SK-N-SH (cell line): Measurements from ENCODE around the gene TP53TG5. TPM values are rescaled to one million over a fixed set of nuclear protein-coding genes. Genes with fewer than 3 reads are reported as not detected.

Experiments used
- CTCF ChIA-PET: fragments of 300-600, 350-600 bp; formaldehyde crosslinking; extraction: SDS; loops from one replicate; lab custom pipeline; 2021; lab: Yijun Ruan, JAX
- POLR2A ChIA-PET: fragments of 350-600 bp; sonication (Branson Sonifier 250); formaldehyde crosslinking; extraction: SDS; loops from one replicate; lab custom pipeline; 2020; ENCODE audit warnings: antibody characterized with exemption, inconsistent platforms; lab: Yijun Ruan, JAX
- DNase-seq: peaks from one replicate; pipeline ENCODE4 v3.0.0; 2012
- H2AFZ ChIP-seq: fragments of 200-600 bp; sonication (generic); 2 replicates; pipeline ENCODE4 v1.8.1; 2016; ENCODE audit warnings: antibody characterized with exemption, mild to moderate bottlenecking, low read depth
- H3F3A ChIP-seq: fragments of 200-600 bp; sonication (generic); replicated peaks from 2 replicates; pipeline ENCODE3; 2016; ENCODE audit warnings: antibody characterized with exemption, mild to moderate bottlenecking; ENCODE audit not compliant: insufficient read depth
- H3K27ac ChIP-seq, 2 experiments: fragments of 200-500 bp in 1 of 2; fragments of 200-600 bp in 1 of 2; sonication (Bioruptor generic) in 1 of 2; sonication (generic), shearing (Covaris generic) in 1 of 2; 2 replicates each; pipeline versions ENCODE4 v1.5.1 to v1.6.1; 2014 to 2016; ENCODE audit warnings: low read depth in 2 of 2, inconsistent platforms in 1 of 2, low read length in 1 of 2, mild to moderate bottlenecking in 1 of 2, mixed read lengths in 1 of 2
- H3K27me3 ChIP-seq: fragments of 200-600 bp; sonication (generic), shearing (Covaris generic); 2 replicates; pipeline ENCODE4 v1.6.1; 2016; ENCODE audit warnings: mixed run types; ENCODE audit not compliant: insufficient read depth
- H3K36me3 ChIP-seq, 2 experiments: fragments of 200-500 bp in 1 of 2; fragments of 200-600 bp in 1 of 2; sonication (Bioruptor generic) in 1 of 2; sonication (generic) in 1 of 2; replicated peaks in 1 of 2; 2 replicates each; pipeline versions ENCODE3 to v1.5.1; 2014 to 2016; ENCODE audit warnings: low read length in 1 of 2, mild to moderate bottlenecking in 1 of 2; ENCODE audit not compliant: insufficient read depth in 2 of 2, control insufficient read depth in 1 of 2
- H3K4me1 ChIP-seq, 2 experiments: fragments of 200-500 bp in 1 of 2; fragments of 200-600 bp in 1 of 2; sonication (Bioruptor generic) in 1 of 2; sonication (generic), shearing (Covaris generic) in 1 of 2; 2 replicates each; pipeline versions ENCODE4 v1.5.1 to v1.6.1; 2014 to 2016; ENCODE audit warnings: low read depth in 1 of 2, low read length in 1 of 2, mixed run types in 1 of 2; ENCODE audit not compliant: insufficient read depth in 2 of 2, control insufficient read depth in 1 of 2
- H3K4me2 ChIP-seq: fragments of 200-600 bp; sonication (generic), shearing (Covaris generic); 2 replicates; pipeline ENCODE4 v1.6.1; 2017; ENCODE audit warnings: mixed run types
- H3K4me3 ChIP-seq, 2 experiments: fragments of 200-500 bp in 1 of 2; fragments of 200-600 bp in 1 of 2; sonication (Bioruptor generic) in 1 of 2; sonication (generic), shearing (Covaris generic) in 1 of 2; 2 replicates each; pipeline versions ENCODE4 v1.5.1 to v1.8.1; 2014 to 2016; ENCODE audit warnings: low read depth in 2 of 2, inconsistent platforms in 1 of 2, low read length in 1 of 2, mild to moderate bottlenecking in 1 of 2, mixed read lengths in 1 of 2, moderate library complexity in 1 of 2
- H3K79me2 ChIP-seq: fragments of 200-600 bp; sonication (generic); 2 replicates; pipeline ENCODE4 v1.8.1; 2017; ENCODE audit warnings: mild to moderate bottlenecking; ENCODE audit not compliant: insufficient read depth
- H3K9ac ChIP-seq: fragments of 200-600 bp; sonication (generic); 2 replicates; pipeline ENCODE4 v1.6.1; 2017; ENCODE audit warnings: mixed run types
- H3K9me2 ChIP-seq: fragments of 200-600 bp; sonication (generic); 2 replicates; pipeline ENCODE4 v1.6.1; 2017; ENCODE audit warnings: mixed run types
- H3K9me3 ChIP-seq: fragments of 200-600 bp; sonication (generic); 2 replicates; pipeline ENCODE4 v1.6.1; 2017; ENCODE audit warnings: mixed run types, mild to moderate bottlenecking, moderate library complexity
- H4K20me1 ChIP-seq: fragments of 200-600 bp; sonication (generic); 2 replicates; pipeline ENCODE4 v1.6.1; 2017; ENCODE audit warnings: mild to moderate bottlenecking, mixed run types; ENCODE audit not compliant: insufficient read depth
- CHD2 ChIP-seq: fragments of 150-350 bp; IDR thresholded peaks from 2 replicates; pipeline ENCODE4 v1.6.1; 2018; ENCODE audit warnings: low read length; ENCODE audit not compliant: partially characterized antibody
- ELF1 ChIP-seq: IDR thresholded peaks from 2 replicates; pipeline ENCODE4 v1.4.0; 2012
- EP300 ChIP-seq, 2 experiments: IDR thresholded peaks; 2 replicates each; pipeline versions ENCODE4 v1.4.0 to v1.6.1; 2012; ENCODE audit warnings: borderline replicate concordance in 1 of 2, low read depth in 1 of 2, low read length in 1 of 2
- GABPA ChIP-seq: IDR thresholded peaks from 2 replicates; pipeline ENCODE4 v1.4.0; 2012; ENCODE audit warnings: low read depth, mild to moderate bottlenecking
- MXI1 ChIP-seq: IDR thresholded peaks from 2 replicates; pipeline ENCODE4 v1.6.1; 2012; ENCODE audit warnings: mild to moderate bottlenecking, low read depth, low read length, improper control_type of control experiment
- POLR2AphosphoS5 ChIP-seq: IDR thresholded peaks from 2 replicates; pipeline ENCODE4 v1.6.1; 2012; ENCODE audit warnings: low read depth, low read length
- RCOR1 ChIP-seq: fragments of 150-350 bp; IDR thresholded peaks from 2 replicates; pipeline ENCODE4 v1.6.1; 2017; ENCODE audit warnings: antibody characterized with exemption, low read length
- RXRA ChIP-seq: IDR thresholded peaks from 2 replicates; pipeline ENCODE4 v1.4.0; 2012; ENCODE audit warnings: low read depth, mild to moderate bottlenecking, borderline replicate concordance
- SIN3A ChIP-seq: IDR thresholded peaks from 2 replicates; pipeline ENCODE4 v1.6.1; 2012; ENCODE audit warnings: low read depth, mild to moderate bottlenecking, low read length, moderate library complexity, borderline replicate concordance
- SMC3 ChIP-seq: IDR thresholded peaks from 2 replicates; pipeline ENCODE4 v1.6.1; 2012; ENCODE audit warnings: low read depth, low read length, improper control_type of control experiment
- TAF1 ChIP-seq: IDR thresholded peaks from 2 replicates; pipeline ENCODE4 v1.6.1; 2012; ENCODE audit warnings: low read depth, mild to moderate bottlenecking, low read length, moderate library complexity, borderline replicate concordance
- TCF12 ChIP-seq: IDR thresholded peaks from 2 replicates; pipeline ENCODE4 v1.4.0; 2012
- whole genome bisulfite sequencing: methylation state at CpG from one replicate; pipeline ENCODE4 v1.1.6; 2017; ENCODE audit warnings: low lambda C conversion rate; 5-methylcytosine and 5-hydroxymethylcytosine counted together
- polyA plus RNA-seq, 3 experiments: library from polyadenylated mRNA; depleted of rRNA; stranded (reverse); fragments of >200 nt; gene quantifications; 2 replicates each; pipeline ENCODE4 v1.2.3, GENCODE V29; 2012
- TF ChIP-seq, protein P1 (sequence below): IDR thresholded peaks from 2 replicates; pipeline ENCODE4 v1.4.0; 2012; ENCODE audit warnings: low read depth, borderline replicate concordance
- TF ChIP-seq, protein P2 (sequence below): IDR thresholded peaks from 2 replicates; pipeline ENCODE4 v1.4.0; 2012; ENCODE audit warnings: low read depth, borderline replicate concordance
- TF ChIP-seq, protein P3 (sequence below): fragments of 200-600 bp; sonication (generic); IDR thresholded peaks from 2 replicates; pipeline ENCODE4 v1.6.1; 2017; ENCODE audit warnings: antibody characterized with exemption, mild to moderate bottlenecking, moderate library complexity
- TF ChIP-seq, protein P4 (sequence below): fragments of 150-350 bp; IDR thresholded peaks from 2 replicates; pipeline ENCODE4 v1.6.1; 2017; ENCODE audit warnings: antibody characterized with exemption, low read length, low read depth, borderline replicate concordance
- TF ChIP-seq, protein P5 (sequence below): IDR thresholded peaks from 2 replicates; pipeline ENCODE4 v1.6.1; 2012; ENCODE audit warnings: mild to moderate bottlenecking, low read depth, low read length, moderate library complexity

TP53TG5 gene
- polyA plus RNA-seq, 1 of the 3 experiments (the other 2 are of a cell fraction), result not detected

DNA sequence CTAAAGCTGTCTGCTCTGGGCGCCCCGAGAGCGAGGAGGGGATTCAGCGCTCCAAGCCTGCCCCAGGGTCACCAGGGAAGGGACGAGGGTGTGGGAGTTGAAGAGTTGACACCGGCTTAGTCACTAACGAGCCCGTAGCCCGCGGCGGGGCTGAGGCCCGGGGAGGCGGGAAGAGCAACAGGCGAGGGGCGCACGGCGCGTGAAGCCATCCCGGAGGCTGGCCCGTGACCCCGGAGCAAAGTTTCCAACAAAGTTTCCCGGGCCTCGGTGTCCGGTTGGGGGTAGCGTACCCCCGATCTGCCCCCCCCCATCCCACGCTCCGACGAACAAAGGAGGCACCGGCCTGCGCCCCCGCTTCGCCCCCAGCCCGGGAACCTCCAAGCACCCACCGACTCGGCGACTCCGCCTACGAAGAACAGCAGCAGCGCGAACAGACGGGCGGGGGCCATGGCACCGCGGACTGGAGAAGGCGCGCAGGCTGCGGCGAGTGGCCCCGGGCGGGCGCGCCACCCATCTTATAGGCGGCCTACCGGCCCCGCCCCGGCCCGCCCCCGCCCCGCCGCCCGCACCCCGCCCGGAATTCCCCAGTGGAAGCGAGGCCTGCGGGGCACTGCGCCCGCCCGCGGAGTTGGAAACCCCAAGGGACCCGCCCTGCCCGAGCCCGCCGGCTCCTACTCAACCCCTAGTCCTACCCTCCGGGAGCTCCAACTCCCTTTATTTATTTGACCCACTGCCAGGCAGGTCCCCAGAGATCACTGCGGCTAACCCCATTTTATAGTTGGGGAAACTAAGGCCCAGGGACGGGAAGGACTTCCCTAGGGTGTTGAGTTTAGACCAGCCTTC, 30.0 kb downstream of the TP53TG5 start, which contains the start of gene SDC4:
Gene SDC4, minus strand, starts transcription at position 489 of the 843 bp plus-strand sequence. Its CDS starts 40 bp downstream, at position 449.
- H3F3A ChIP-seq, result peaks cover 16% of the 10 kb centered on the region
- H3K4me1 ChIP-seq, result peaks cover 40 to 43% of the 10 kb centered on the region in 2 experiments
- H3K4me2 ChIP-seq, result peak within 1 kb of the TSS; percentile 96
- no peaks in the 10 kb centered on the region for H3K27me3 ChIP-seq
- peak within 1 kb of the TSS; percentile 72 to 87 for H3K4me3 ChIP-seq
- no peaks in the 10 kb centered on the region for H3K36me3 ChIP-seq
- peak within 1 kb of the TSS; percentile 40 to 60; a peak in 3 of 4 replicates for H3K27ac ChIP-seq
- H3K79me2 ChIP-seq, result peaks cover 49% of the 10 kb centered on the region
- TF ChIP-seq EP300 (IDR thresholded peaks at IDR 0.05; ENCODE audit: borderline replicate concordance in 1 of 2, low read depth in 1 of 2, low read length in 1 of 2) (no peak), POLR2AphosphoS5 (peak; percentile 99), RXRA (no peak), TAF1 (peak; percentile 94), SMC3 (no peak), SIN3A (peak; percentile 52; the same call in 1 of the 2 replicates), GABPA (no peak), TCF12 (no peak), CHD2 (no peak), MXI1 (0 out of 2 replicates have a peak, but pooled peaks have one; percentile 18), RCOR1 (no peak), ELF1 (no peak)
- TF ChIP-seq, protein P1, sequence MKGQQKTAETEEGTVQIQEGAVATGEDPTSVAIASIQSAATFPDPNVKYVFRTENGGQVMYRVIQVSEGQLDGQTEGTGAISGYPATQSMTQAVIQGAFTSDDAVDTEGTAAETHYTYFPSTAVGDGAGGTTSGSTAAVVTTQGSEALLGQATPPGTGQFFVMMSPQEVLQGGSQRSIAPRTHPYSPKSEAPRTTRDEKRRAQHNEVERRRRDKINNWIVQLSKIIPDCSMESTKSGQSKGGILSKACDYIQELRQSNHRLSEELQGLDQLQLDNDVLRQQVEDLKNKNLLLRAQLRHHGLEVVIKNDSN, result no peak
- TF ChIP-seq, protein P2, sequence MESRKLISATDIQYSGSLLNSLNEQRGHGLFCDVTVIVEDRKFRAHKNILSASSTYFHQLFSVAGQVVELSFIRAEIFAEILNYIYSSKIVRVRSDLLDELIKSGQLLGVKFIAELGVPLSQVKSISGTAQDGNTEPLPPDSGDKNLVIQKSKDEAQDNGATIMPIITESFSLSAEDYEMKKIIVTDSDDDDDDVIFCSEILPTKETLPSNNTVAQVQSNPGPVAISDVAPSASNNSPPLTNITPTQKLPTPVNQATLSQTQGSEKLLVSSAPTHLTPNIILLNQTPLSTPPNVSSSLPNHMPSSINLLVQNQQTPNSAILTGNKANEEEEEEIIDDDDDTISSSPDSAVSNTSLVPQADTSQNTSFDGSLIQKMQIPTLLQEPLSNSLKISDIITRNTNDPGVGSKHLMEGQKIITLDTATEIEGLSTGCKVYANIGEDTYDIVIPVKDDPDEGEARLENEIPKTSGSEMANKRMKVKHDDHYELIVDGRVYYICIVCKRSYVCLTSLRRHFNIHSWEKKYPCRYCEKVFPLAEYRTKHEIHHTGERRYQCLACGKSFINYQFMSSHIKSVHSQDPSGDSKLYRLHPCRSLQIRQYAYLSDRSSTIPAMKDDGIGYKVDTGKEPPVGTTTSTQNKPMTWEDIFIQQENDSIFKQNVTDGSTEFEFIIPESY, result no peak
- TF ChIP-seq, protein P3, sequence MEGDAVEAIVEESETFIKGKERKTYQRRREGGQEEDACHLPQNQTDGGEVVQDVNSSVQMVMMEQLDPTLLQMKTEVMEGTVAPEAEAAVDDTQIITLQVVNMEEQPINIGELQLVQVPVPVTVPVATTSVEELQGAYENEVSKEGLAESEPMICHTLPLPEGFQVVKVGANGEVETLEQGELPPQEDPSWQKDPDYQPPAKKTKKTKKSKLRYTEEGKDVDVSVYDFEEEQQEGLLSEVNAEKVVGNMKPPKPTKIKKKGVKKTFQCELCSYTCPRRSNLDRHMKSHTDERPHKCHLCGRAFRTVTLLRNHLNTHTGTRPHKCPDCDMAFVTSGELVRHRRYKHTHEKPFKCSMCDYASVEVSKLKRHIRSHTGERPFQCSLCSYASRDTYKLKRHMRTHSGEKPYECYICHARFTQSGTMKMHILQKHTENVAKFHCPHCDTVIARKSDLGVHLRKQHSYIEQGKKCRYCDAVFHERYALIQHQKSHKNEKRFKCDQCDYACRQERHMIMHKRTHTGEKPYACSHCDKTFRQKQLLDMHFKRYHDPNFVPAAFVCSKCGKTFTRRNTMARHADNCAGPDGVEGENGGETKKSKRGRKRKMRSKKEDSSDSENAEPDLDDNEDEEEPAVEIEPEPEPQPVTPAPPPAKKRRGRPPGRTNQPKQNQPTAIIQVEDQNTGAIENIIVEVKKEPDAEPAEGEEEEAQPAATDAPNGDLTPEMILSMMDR, result no peak
- TF ChIP-seq, protein P4, sequence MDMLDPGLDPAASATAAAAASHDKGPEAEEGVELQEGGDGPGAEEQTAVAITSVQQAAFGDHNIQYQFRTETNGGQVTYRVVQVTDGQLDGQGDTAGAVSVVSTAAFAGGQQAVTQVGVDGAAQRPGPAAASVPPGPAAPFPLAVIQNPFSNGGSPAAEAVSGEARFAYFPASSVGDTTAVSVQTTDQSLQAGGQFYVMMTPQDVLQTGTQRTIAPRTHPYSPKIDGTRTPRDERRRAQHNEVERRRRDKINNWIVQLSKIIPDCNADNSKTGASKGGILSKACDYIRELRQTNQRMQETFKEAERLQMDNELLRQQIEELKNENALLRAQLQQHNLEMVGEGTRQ, result no peak
- TF ChIP-seq, protein P5, sequence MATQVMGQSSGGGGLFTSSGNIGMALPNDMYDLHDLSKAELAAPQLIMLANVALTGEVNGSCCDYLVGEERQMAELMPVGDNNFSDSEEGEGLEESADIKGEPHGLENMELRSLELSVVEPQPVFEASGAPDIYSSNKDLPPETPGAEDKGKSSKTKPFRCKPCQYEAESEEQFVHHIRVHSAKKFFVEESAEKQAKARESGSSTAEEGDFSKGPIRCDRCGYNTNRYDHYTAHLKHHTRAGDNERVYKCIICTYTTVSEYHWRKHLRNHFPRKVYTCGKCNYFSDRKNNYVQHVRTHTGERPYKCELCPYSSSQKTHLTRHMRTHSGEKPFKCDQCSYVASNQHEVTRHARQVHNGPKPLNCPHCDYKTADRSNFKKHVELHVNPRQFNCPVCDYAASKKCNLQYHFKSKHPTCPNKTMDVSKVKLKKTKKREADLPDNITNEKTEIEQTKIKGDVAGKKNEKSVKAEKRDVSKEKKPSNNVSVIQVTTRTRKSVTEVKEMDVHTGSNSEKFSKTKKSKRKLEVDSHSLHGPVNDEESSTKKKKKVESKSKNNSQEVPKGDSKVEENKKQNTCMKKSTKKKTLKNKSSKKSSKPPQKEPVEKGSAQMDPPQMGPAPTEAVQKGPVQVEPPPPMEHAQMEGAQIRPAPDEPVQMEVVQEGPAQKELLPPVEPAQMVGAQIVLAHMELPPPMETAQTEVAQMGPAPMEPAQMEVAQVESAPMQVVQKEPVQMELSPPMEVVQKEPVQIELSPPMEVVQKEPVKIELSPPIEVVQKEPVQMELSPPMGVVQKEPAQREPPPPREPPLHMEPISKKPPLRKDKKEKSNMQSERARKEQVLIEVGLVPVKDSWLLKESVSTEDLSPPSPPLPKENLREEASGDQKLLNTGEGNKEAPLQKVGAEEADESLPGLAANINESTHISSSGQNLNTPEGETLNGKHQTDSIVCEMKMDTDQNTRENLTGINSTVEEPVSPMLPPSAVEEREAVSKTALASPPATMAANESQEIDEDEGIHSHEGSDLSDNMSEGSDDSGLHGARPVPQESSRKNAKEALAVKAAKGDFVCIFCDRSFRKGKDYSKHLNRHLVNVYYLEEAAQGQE, result no peak; the same call in 1 of the 2 replicates
- TF ChIP-seq, all 33 proteins: peak for 4
- ChIA-PET CTCF (interaction anchor here (1.0 to 4.7 kb wide), 7 partner anchors 12 to 89 kb away, joined by 3 to 22 read pairs (median 9); partner anchors contain the start of gene SYS1), POLR2A (interaction anchor here (0.6 to 1.1 kb wide), 4 partner anchors 11 to 68 kb away, joined by 3 to 4 read pairs (median 4); partner anchors contain the start of gene PIGT)
- Histone ChIP-seq H2AFZ (peak within 1 kb of the TSS; percentile 84), H3K9me3 (no peaks in the 10 kb centered on the region), H4K20me1 (peaks cover 5% of the 10 kb centered on the region; the same call in 1 of the 2 replicates), H3K9me2 (no peaks in the 10 kb centered on the region), H3K9ac (peak within 1 kb of the TSS; percentile 96)
- 20% methylated on average over 11 of the region's 77 CpGs for WGBS
- peak; percentile 85 for DNase-seq
